ENCODE data around the gene MSTN.

GRCh38 chr2:190110699-190111098 lies 48.2 kb upstream of the MSTN start:
- TF ChIP-seq EZH2 (IDR thresholded peaks at IDR 0.05; ENCODE audit: insufficient read depth, poor library complexity, severe bottlenecking) (no peak), EZH2phosphoT487 (IDR thresholded peaks at IDR 0.05; ENCODE audit: insufficient read depth, low read depth) (no peak)
